Activated T-cell treated with anti-CD3 and anti-CD28 coated beads, Interleukin-2, amount 50 U/mL, for 24 hours (primary cell): ENCODE measurements around the gene SCGB2B2.
A peak's percentile ranks its signal among the peaks of the same experiment; 100 is the strongest.
"Not testable (repeated sequence)": the region's sequence is repeated elsewhere in the genome, so short reads cannot be mapped to it uniquely, and the experiment has no call there.

Source experiments
- DNase-seq: peaks from one replicate; pipeline ENCODE4 v3.0.0-alpha.2; 2020
- H3K27ac Mint-ChIP-seq: 2 replicates; pipeline ENCODE4 v1.8.0; 2020; ENCODE audit warnings: mild to moderate bottlenecking, mixed read lengths
- H3K27me3 Mint-ChIP-seq: 2 replicates; pipeline ENCODE4 v1.8.0; 2020; ENCODE audit warnings: mixed read lengths
- H3K36me3 Mint-ChIP-seq: 2 replicates; pipeline ENCODE4 v1.8.0; 2020; ENCODE audit warnings: low read depth, mixed read lengths
- H3K4me1 Mint-ChIP-seq: 2 replicates; pipeline ENCODE4 v1.8.0; 2020; ENCODE audit warnings: low read depth, mixed read lengths
- H3K4me3 Mint-ChIP-seq: 2 replicates; pipeline ENCODE4 v1.8.0; 2020; ENCODE audit warnings: mild to moderate bottlenecking, moderate library complexity, mixed read lengths
- H3K9me3 Mint-ChIP-seq: 2 replicates; pipeline ENCODE4 v1.8.0; 2020; ENCODE audit warnings: mixed read lengths

The SCGB2B2 gene

GRCh38 chr19:34678421-34678820, 1.5 kb upstream of the SCGB2B2 start:
- peaks cover 42% of the 10 kb centered on the region for H3K9me3 Mint-ChIP-seq
- peaks cover 10% of the 10 kb centered on the region for H3K27me3 Mint-ChIP-seq
- H3K4me3 Mint-ChIP-seq: peak overlapping the region; percentile 88
- peaks cover 44% of the 10 kb centered on the region for H3K4me1 Mint-ChIP-seq
- peak overlapping the region; percentile 99 for H3K27ac Mint-ChIP-seq
- DNase-seq: no peak
- H3K36me3 Mint-ChIP-seq: peaks cover 79% of the 10 kb centered on the region

GRCh38 chr19:34678085-34678412, 1.1 kb upstream of the SCGB2B2 start:
- no peak for DNase-seq
- Mint-ChIP-seq H3K36me3 (peaks cover 75% of the 10 kb centered on the region), H3K27me3 (peaks cover 10% of the 10 kb centered on the region), H3K9me3 (peaks cover 40% of the 10 kb centered on the region), H3K4me3 (peak overlapping the region; percentile 88), H3K27ac (peak overlapping the region; percentile 99), H3K4me1 (peaks cover 44% of the 10 kb centered on the region)

- H3K27me3 Mint-ChIP-seq: peaks cover 10% of the 10 kb centered on the region
These were observed 576 bp upstream of the SCGB2B2 start, which contains the start of gene ZNF302 for GRCh38 chr19:34677386-34678084. TSS of gene ZNF302 (plus strand) at chr19:34677678. CDS start at chr19:34678805, 1,127 bp downstream.

GRCh38 chr19:34675919-34676318, 1.0 kb downstream of the SCGB2B2 start:
- peaks cover 10% of the 10 kb centered on the region for H3K27me3 Mint-ChIP-seq
- H3K9me3 Mint-ChIP-seq: peaks cover 31% of the 10 kb centered on the region
- H3K4me3 Mint-ChIP-seq: peak overlapping the region; percentile 88
- H3K27ac Mint-ChIP-seq: no peak overlapping the region
- peaks cover 44% of the 10 kb centered on the region for H3K4me1 Mint-ChIP-seq
- peaks cover 54% of the 10 kb centered on the region for H3K36me3 Mint-ChIP-seq
- no peak for DNase-seq

More at GRCh38 chr19:34677386-34678084, 576 bp upstream of the SCGB2B2 start, which contains the start of gene ZNF302:
- H3K9me3 Mint-ChIP-seq: peaks cover 35% of the 10 kb centered on the region
- H3K4me3 Mint-ChIP-seq: peak within 1 kb of the TSS; percentile 88
- H3K4me1 Mint-ChIP-seq: peaks cover 44% of the 10 kb centered on the region
- DNase-seq: peak; percentile 97
- peak within 1 kb of the TSS; percentile 99 for H3K27ac Mint-ChIP-seq
- peaks cover 70% of the 10 kb centered on the region for H3K36me3 Mint-ChIP-seq

GRCh38 chr19:34675250-34675649, 1.7 kb downstream of the SCGB2B2 start:
- DNase-seq: no peak
- peaks cover 10% of the 10 kb centered on the region for H3K27me3 Mint-ChIP-seq
- peaks cover 47% of the 10 kb centered on the region for H3K36me3 Mint-ChIP-seq
- peaks cover 25% of the 10 kb centered on the region for H3K9me3 Mint-ChIP-seq
- H3K27ac Mint-ChIP-seq: no peak overlapping the region
- H3K4me1 Mint-ChIP-seq: peaks cover 39% of the 10 kb centered on the region
- no peak overlapping the region for H3K4me3 Mint-ChIP-seq

- Mint-ChIP-seq H3K27me3 (peaks cover 10% of the 10 kb centered on the region), H3K27ac (no peak overlapping the region), H3K36me3 (peaks cover 30% of the 10 kb centered on the region), H3K4me3 (no peak overlapping the region), H3K4me1 (peaks cover 24% of the 10 kb centered on the region), H3K9me3 (peaks cover 11% of the 10 kb centered on the region)
- DNase-seq: no peak
These were observed 3.4 kb downstream of the SCGB2B2 start for GRCh38 chr19:34673590-34673989.

- Mint-ChIP-seq H3K36me3 (peaks cover 15% of the 10 kb centered on the region), H3K4me3 (no peak overlapping the region), H3K4me1 (peaks cover 22% of the 10 kb centered on the region), H3K9me3 (peaks cover 7% of the 10 kb centered on the region), H3K27me3 (peaks cover 10% of the 10 kb centered on the region), H3K27ac (no peak overlapping the region)
- no peak for DNase-seq
These were observed 5.0 kb downstream of the SCGB2B2 start for GRCh38 chr19:34671972-34672371.

GRCh38 chr19:34669305-34669704, 7.7 kb downstream of the SCGB2B2 start:
- DNase-seq: no peak
- no peaks in the 10 kb centered on the region for H3K9me3 Mint-ChIP-seq
- no peak overlapping the region for H3K27ac Mint-ChIP-seq
- peaks cover 7% of the 10 kb centered on the region for H3K27me3 Mint-ChIP-seq
- no peaks in the 10 kb centered on the region for H3K36me3 Mint-ChIP-seq
- H3K4me1 Mint-ChIP-seq: peaks cover 15% of the 10 kb centered on the region
- no peak overlapping the region for H3K4me3 Mint-ChIP-seq

- H3K4me1 Mint-ChIP-seq: peaks cover 13% of the 10 kb centered on the region
- H3K9me3 Mint-ChIP-seq, DNase-seq, H3K27ac Mint-ChIP-seq, H3K36me3 Mint-ChIP-seq, H3K27me3 Mint-ChIP-seq, H3K4me3 Mint-ChIP-seq: not testable (repeated sequence)
These were observed 8.3 kb downstream of the SCGB2B2 start for GRCh38 chr19:34668690-34669089.

GRCh38 chr19:34668077-34668689, 8.8 kb downstream of the SCGB2B2 start:
- H3K4me1 Mint-ChIP-seq: peaks cover 18% of the 10 kb centered on the region
- H3K4me3 Mint-ChIP-seq, H3K9me3 Mint-ChIP-seq, H3K36me3 Mint-ChIP-seq, DNase-seq, H3K27ac Mint-ChIP-seq, H3K27me3 Mint-ChIP-seq: not testable (repeated sequence)

GRCh38 chr19:34667349-34668076, 9.4 kb downstream of the SCGB2B2 start:
- Mint-ChIP-seq H3K4me1 (peaks cover 24% of the 10 kb centered on the region), H3K4me3 (peak overlapping the region; percentile 41), H3K27me3 (no peaks in the 10 kb centered on the region), H3K27ac (no peak overlapping the region), H3K9me3 (no peaks in the 10 kb centered on the region), H3K36me3 (no peaks in the 10 kb centered on the region)
- DNase-seq: no peak

GRCh38 chr19:34666958-34667265, 10.0 kb downstream of the SCGB2B2 start:
- Mint-ChIP-seq H3K4me3 (no peak overlapping the region), H3K9me3 (no peaks in the 10 kb centered on the region), H3K27ac (peak overlapping the region; percentile 55)

GRCh38 chr19:34666200-34666957, 10.6 kb downstream of the SCGB2B2 start:
- Mint-ChIP-seq H3K9me3 (no peaks in the 10 kb centered on the region), H3K36me3 (no peaks in the 10 kb centered on the region), H3K4me3 (no peak overlapping the region), H3K27me3 (no peaks in the 10 kb centered on the region), H3K27ac (no peak overlapping the region), H3K4me1 (peaks cover 24% of the 10 kb centered on the region)
- no peak for DNase-seq

More at GRCh38 chr19:34666958-34667265, 10.0 kb downstream of the SCGB2B2 start:
- DNase-seq: no peak
- peaks cover 24% of the 10 kb centered on the region for H3K4me1 Mint-ChIP-seq
- H3K36me3 Mint-ChIP-seq: no peaks in the 10 kb centered on the region
- H3K27me3 Mint-ChIP-seq: no peaks in the 10 kb centered on the region

- DNase-seq, H3K27ac Mint-ChIP-seq, H3K9me3 Mint-ChIP-seq, H3K36me3 Mint-ChIP-seq, H3K27me3 Mint-ChIP-seq, H3K4me3 Mint-ChIP-seq: not testable (repeated sequence)
- peaks cover 24% of the 10 kb centered on the region for H3K4me1 Mint-ChIP-seq
These were observed 11.7 kb downstream of the SCGB2B2 start for GRCh38 chr19:34665275-34665674.
